GM21447 (cell line): ENCODE data around the gene FAM107B.

Experiments
- ATAC-seq: cut with Tn5 transposase; IDR thresholded peaks from one replicate; pipeline ENCODE4 v1.9.1; 2021; ENCODE audit not compliant: unreplicated experiment

FAM107B gene

DNA sequence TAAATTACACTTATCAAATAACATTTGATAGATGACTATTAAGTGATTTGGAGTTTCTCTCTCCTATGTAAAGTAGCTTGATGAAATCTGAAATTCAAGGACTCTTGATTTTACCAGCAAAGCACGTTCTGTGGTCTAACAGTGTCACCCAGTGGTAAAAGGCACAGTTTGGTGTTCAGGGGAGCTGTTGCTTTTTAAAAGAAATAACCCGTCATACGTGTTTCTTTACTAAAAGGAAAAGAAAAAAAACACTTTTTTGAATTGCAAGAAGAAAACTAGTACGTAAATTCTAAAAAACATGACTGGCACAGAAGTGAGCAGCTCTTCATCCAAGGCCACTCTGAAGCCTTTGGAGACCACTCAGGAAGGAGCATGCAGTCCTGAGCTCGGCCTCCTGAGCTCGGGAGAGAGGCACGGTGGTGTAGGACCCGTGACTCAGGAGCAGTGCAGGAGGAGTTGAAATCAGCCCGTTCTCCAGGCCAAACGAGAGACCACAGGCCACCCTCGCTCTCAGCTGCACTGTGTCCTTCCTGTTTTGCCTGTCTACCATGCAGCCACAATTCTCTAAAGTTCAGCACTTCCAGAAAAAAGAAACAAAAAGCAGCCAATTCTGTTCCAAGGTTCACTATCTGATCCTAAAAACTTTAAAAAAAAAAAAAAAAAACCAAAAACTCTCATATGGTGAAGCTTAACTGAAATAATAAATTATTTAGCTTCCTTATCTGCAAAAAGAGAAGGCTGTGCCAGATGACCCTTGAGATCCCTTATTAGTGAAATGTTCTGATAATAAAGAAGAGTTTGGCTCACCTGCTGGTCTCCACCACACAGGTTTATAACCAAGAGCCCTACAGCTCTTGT lies 231.4 kb downstream of the FAM107B start:
- peak; percentile 84 for ATAC-seq

DNA sequence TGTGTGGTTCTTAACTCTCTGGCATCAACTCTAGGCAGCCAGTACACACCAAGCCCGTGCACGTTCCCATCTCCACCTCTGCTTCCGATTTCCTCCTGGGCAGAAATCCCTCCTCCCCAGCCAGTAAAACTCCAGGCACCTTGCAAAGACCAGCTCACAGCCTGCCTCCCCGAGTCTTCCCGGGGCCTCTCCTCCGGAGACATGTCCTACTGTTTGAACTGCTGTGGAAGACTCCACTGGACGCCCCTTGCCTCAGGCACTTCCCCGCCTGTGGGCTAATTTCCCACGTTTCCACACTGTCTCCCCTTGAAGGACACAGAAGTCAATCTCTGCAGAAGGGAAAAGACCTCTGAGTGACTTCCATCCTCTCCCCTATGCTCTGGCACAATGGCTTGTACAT lies 233.3 kb downstream of the FAM107B start:
- ATAC-seq, result no peak

DNA sequence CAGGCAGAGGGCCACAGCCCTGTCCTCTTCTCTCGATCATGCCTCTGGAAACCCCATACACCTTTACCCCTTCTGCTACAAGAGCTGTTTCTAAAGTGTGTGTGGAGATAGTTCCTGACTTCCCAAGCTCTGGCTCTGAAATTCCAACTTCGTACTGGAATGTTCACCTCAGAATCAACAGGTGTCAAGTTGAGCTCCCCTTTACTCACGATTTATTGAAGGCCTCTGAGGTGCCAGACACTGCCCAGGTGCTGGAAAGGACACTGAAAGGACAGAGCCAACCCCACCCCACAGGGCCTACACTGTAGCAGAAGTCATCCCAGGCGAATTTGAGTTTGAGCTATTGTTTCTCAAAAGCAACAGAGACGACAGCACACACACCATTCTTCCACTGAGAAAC lies 234.1 kb downstream of the FAM107B start:
- no peak for ATAC-seq

DNA sequence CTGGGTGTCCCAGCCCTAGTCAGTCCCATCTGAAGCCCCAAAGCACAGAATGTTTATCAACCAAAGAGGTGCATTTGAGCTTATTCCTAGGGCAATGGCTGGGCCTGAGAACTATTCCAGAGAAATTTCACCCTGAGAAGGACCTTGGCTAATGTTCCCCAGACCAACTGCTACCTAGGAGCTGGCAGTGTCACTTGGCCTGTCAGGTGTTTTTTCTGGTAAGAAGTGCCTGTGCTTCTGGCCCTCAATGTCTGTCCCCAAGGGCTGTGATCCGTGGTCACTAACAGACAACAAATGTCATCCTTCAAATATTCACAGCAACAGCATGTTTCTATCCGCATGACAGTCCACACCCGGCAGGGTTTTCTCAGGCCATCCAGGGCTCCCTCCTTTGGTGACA lies 234.6 kb downstream of the FAM107B start:
- ATAC-seq, result no peak

DNA sequence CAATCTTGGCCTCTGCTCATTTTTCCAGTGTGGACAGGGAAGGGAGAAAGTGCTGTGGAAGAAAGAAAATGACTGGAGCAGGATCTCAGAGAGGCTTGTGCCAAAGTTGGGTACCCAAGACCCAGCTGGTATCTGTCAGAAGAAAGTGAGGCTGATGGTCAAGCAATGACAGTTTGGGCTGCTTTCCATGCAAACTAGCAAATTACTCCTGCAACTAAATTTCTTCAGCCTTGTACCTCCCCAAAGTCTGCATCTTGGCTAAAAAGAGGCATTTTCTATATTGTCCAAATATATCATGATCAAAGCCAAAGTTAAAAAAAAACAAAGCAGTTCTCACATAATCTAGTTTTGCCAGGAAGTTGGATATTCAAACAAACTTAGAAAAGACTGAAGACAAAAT lies 235.5 kb downstream of the FAM107B start:
- no peak for ATAC-seq

DNA sequence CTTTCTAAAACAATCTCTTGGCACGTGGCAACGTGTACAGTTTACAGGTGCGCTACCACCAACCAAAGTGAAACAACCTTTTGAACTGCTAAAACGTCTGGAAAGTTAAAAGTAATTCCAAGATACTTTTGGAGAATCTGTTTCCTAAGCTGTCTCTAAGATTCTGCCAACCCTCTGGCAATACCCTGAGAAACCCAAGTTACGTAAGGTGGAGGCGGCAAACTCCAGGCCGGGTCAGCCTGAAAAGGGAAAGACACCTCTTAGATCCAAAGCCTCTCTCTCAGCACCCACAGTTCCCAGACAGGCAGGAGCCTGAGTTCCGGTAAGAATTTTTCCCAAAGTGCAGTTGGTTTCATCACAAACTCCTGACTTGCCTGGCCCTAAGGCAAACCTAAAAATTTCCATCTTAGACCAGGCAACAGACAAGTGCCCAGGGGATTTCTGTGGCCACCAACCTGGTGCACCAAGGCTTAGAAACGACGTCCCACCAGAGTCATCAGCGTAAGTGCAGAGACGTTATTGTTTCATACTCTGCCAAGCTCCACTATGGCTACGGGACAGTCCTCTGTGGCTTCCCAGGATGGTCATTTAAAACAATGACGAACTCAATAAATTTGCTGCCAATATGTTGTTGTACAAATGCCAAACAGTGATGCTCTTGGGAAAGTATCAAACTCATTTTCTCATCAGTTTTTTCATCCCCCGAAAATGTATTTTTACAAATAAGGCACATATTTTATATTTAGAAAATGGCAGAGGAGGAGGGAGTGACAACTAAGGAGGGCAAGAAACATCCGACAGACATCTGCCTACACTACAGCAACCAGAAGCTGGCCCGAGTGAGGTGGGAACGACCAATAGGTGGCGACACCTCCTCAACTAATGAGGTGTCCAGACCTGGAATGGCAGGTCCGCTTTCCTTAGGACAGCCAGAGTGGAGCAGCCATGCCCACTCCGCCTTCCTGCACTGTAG lies 238.2 kb downstream of the FAM107B start:
- ATAC-seq, result no peak

DNA sequence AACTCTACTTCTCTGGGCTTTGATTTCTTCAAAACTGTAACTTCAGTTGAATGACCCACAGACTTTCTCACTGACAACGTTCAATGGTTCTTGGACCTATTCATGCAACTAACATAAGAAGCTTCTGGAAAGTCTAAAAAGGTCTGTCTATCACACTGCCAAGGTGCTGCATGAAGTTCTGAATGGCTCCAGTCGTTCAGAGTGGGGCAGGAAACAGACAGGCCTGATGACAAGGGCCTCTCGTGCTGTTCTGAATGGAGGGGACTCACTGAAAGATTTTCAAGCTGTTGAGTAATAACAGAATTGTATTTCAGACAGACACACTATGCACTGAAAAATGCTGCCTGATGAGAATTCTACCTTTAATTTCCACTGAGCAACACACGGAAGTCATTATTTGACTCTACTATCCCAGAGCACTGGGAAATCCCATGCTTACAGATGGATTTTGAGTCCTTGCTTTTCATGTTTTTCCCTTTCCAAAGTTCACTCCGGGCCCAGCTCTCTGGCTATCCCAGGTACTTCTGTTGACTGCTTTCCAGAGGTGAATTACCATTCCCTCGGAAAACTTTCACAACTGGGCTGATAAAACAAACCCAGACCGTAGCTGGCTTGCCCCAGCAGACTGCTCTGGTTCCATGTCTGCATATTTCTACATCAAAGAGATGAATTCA lies 239.1 kb downstream of the FAM107B start:
- ATAC-seq, result no peak

DNA sequence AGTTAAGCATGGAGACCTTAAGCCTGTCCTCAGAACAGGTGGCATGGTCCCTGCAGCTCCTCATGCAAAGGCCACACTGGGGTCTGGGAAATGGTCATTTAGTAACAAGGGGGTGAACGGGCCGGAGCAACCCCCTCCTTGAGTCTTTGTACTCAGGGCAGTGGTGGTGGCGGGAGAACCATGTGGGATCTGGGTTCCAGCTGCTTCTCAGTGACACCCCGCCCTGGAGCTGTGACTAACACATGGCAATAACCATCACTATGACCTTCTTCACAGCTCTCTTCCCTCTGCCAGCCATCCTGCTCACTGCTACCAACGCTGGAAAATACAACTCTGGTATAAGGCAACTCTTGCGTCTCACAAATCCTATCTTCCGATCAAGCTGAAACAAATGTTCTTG lies 240.5 kb downstream of the FAM107B start:
- ATAC-seq, result no peak

DNA sequence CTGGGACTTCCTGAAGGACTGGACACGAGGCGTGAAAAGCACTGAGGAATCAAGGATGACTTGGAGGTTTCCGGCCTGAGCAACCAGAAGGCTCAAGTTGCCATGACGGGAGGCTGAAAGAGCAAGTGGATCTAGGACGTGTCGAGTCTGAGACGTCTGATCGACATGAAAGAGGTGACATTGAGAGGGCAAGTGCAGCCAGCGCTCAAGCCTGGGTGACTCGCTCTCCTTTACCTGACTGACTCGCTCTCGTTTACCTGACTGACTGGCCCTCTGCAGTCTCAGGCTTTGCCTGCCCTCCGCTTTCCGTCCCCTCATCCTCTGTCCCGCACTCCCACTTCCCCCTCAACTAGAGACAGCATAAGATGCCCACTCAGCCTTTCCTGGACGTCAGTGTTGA lies 241.4 kb downstream of the FAM107B start:
- no peak for ATAC-seq

DNA sequence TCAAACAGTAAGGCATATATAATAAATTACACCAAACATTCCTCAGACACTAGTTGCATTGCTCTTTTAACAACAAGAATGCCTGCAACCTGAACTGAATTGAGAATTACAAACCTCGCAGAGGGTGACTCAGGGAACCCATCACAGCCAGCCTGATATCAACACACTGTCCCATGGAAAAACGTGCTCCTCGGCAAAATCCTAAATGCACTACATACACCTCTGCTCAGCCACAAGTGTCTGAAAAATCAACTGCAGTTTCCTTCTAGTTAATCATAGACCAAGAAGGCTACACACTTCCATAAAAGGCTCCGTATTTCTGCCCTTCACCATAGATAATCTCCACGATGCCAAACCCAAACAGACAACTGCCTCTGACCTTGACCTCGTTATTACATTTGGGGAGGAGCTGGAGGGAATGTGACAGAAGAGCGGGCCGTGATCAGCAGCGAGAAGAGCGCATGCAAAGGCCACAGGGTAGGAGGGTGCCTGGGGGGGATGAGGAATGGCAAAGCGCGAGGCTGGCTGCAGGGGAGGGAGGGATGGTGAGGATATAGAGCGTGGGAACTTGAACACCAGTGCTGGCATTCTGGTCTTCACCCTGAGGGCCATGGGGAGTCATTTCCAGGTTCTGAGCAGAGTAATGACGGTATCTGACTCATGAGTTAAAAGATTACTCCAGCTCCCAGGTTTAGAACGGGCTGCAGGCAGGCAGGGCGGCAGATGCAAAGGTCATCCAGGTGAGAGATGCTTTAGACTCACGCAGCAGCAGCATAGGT lies 242.0 kb downstream of the FAM107B start:
- no peak for ATAC-seq

DNA sequence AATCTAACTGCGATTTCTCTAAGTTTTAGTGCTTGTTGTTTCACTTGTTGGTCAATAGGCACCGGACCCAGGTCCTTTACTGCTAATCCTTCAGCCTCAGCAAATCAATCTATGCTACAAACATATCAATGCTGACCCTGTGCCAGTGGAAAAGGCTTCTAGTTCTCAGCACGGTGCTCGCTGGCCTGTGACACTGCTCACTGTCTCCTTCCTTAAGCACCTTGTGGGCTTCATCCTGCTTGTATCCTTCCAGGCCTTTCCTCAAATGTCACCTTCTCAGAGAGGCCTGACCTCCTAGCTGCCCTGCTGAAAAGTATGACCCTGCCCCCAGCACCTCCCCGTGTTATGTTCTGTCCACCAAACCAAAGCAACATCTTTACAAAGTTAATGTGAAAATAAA lies 242.7 kb downstream of the FAM107B start:
- ATAC-seq, result no peak

DNA sequence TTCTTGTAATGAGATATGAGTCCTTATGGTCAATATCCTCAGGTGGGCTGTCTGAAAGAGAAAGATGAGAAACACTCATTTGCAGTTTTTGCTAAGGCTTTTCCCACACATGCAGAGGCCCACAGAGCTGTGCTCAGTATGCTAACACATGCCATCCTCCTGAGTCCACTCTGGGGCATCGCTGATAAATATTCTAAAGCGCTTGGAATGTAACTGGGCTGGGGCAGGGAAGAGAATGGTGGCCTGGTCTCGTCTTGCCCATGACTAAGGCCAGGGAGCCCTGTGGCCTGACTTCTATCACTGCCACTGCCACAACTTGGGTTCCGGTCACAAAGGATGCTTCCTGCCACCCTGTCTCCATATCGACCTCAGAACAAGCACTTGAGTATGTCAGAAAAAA lies 244.2 kb downstream of the FAM107B start:
- no peak for ATAC-seq

DNA sequence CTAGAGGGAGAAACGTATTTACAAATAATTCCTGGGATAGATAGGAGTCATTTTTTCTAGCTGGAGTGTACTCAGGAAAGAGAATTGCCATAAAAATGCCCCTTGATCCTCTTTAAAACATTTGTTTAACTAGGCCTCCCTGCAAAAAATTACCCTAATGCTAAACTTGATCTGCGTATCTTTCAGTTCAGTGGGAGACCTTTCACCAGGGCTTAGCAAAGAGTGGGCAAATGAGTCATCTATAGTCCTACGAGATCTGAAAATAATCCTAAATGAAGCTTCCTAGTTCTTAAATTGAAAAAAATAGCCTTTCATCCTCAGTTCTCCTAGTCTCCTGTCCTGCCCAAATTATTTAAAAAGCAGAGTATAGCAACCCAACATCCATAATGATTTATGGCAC lies 245.3 kb downstream of the FAM107B start:
- no peak for ATAC-seq

DNA sequence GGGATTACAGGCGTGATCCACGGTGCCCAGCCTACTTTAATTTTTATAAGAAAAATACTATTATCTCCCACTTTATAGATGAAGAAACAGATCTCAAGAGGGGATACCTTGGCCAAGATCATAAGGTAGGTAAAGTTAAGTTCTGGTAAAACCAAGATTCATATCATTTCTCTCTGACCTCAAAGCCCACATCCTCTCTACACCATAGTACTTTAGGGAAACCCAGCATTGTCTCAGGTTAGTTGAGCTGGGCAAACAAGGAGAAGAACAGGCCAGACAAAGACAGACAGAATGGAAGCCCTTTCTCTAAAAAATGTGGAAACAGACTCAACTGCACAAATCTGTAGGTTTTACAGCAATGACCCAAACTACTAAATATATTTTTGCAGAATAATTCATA lies 246.2 kb downstream of the FAM107B start:
- ATAC-seq, result no peak

DNA sequence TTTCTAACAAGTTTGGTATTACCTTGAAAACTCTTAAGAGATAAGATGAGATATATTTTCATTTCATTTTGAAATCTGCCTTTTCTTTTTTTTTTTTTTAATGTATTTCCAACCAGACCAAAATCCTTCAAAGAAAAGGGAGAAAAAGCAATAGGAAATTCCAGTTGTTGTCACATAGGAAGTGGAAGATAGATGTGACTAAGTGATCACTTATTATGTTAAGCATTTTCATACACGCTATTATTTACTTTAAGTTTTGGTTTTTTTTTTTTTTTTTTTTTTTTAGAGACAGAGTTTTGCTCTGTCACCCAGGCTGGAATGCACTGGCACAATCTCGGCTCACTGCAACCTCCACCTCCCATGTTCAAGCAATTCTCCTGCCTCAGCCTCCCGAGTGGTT lies 246.8 kb downstream of the FAM107B start:
- ATAC-seq, result no peak

DNA sequence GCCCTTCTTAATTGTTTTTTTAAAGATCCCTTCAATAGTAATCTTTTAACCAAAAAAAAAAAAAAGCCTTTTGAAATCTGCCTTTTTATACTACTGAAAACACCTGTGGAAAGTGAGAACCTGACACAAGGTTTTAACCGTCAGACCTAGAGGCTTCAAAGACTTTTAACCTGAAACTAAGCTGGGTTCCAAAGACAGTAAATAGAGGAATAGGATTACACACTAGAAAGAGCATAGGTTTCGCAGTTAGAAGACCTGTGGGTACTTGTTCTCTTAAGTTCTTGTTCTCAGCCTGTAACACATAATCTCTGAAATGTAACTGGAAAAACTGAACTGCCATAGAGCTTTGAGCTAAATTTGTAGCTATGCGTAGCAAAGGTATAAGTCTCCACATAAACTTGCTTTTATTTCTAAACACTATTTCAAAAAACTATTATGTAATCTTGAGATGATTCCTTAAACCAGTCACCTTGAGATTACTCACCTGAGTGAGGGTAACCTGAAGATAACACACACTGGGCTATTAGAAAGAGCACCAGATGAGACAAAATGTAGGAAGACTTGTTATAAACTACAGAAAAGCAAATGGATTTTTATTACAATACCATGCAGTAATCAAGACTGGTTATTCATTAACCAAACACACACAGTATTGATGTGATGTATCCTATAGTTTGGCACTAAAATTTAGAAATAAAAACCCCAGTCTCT lies 247.4 kb downstream of the FAM107B start:
- ATAC-seq, result no peak

DNA sequence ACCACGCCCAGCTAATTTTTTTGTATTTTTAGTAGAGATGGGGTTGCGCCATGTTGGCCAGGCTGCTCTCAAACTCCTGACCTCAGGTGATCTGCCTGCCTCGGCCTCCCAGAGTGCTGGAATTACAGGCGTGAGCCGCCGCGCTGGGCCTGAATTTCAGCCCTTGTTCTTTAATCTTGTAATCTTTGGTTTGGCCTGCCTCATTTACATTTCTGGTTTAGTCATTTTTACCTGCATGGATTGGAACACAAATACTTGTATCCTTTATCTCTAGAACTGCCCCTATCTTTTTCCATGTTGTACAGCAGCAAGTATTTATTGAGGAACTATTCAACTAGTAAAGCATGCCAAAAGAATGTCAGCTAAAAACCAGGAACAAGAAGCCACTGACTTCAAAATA lies 248.4 kb downstream of the FAM107B start:
- no peak for ATAC-seq

DNA sequence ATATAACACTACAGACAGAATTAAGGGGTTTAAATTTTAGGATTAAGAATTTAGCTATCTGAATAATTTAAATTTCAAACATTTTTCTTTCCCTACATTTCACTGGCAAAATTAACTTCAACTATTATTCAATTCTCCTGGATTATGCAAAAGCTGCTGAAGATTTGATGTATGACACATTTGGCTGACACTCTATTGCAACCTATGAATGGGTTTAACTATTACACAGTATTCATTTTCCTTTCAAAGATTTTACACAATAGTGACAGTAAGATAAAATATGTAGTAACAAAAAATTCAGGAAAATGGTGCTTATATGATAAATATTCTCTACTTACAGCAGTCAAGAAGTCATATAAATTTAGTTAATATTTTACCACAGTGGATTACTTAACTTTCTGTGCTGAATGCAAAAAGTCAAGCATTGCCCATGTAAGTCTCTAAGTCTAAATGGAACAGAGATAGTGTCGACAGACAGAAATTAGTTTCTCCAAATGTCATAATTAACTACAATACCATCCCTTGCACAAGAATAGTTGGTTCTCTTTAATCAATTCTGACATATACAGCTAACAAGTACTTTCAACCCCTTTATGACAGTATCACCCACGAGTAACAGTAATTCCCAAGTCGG lies 249.9 kb downstream of the FAM107B start:
- no peak for ATAC-seq

DNA sequence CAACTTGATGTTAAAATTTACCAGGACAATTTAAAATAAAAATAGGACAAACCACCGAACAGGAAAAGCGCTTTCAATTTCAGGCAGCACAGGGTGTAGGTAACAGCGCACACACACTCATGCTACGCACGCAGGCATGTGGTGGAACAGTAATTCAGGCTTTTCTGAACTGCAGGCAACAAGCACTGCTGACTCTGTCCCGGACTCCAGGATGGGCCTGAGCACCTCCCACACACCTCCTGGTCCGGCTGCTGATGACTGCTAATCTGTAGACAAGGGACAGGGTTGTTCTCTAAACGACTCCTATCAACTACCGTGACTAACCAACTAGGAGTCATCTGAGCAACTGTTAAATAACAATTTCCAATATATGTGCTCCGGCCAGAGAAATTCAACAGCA lies 251.4 kb downstream of the FAM107B start:
- ATAC-seq, result no peak

DNA sequence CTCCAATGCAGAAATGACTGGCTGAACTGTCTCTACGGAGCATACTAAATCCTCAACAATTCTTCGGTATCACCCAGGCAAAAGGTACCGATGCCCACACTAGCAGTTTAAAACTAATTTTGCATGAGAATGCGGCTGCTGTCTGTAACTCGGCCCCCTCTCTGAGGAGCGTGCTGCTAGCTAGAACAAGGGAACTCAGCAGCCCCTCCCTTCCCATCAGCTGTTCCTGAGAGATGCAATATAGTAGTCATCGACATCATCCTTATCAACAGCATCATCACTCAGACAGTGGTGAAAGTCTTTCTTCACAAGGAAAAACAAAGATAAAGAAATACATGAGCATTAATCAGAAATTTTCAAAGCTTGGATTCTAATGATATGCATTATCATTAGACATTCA lies 254.9 kb downstream of the FAM107B start:
- no peak for ATAC-seq
